ENCODE measurements around the gene SCNM1. TPM values are rescaled to one million over a fixed set of nuclear protein-coding genes. Genes with fewer than 3 reads are reported as not detected.

Gene SCNM1
- polyA plus RNA-seq, 1 donor from 2014 or later: 106 TPM

- H3K9me2 ChIP-seq (ENCODE audit: insufficient read depth, low read length): no peaks in the 10 kb centered on the region
- peak within 1 kb of the TSS; percentile 99 for H3K4me2 ChIP-seq (ENCODE audit: low read length)
- no peaks in the 10 kb centered on the region for H3K9me3 ChIP-seq (ENCODE audit: low read length)
- H3K27me3 ChIP-seq (ENCODE audit: insufficient read depth, low read depth, low read length): peaks cover 5% of the 10 kb centered on the region
- H4K20me1 ChIP-seq (ENCODE audit: insufficient read depth): no peaks in the 10 kb centered on the region
- peak within 1 kb of the TSS; percentile 94 for H3K9ac ChIP-seq (ENCODE audit: low read length)
- H3K36me3 ChIP-seq (ENCODE audit: insufficient read depth, low read length): no peaks in the 10 kb centered on the region
- peak within 1 kb of the TSS; percentile 91 for H3K27ac ChIP-seq (ENCODE audit: low read length)
- peak within 1 kb of the TSS; percentile 72 for H2AFZ ChIP-seq (ENCODE audit: low read depth, low read length)
- TF ChIP-seq SMC3 (conservative IDR thresholded peaks at IDR 0.05; ENCODE audit: poor library complexity) (no peak), MXI1 (conservative IDR thresholded peaks at IDR 0.05; ENCODE audit: poor library complexity, severe bottlenecking) (peak; percentile 72), REST (IDR thresholded peaks at IDR 0.05; ENCODE audit: borderline replicate concordance) (peak; percentile 79), POLR2AphosphoS5 (IDR thresholded peaks at IDR 0.05) (peak; percentile 95), TAF1 (IDR thresholded peaks at IDR 0.05; ENCODE audit: low read depth) (peak; percentile 80), CTCF (IDR thresholded peaks at IDR 0.05; ENCODE audit: poor library complexity, severe bottlenecking) (no peak), EP300 (conservative IDR thresholded peaks at IDR 0.05; ENCODE audit: poor library complexity, severe bottlenecking) (no peak), RAD21 (conservative IDR thresholded peaks at IDR 0.05) (no peak), EZH2 (IDR thresholded peaks at IDR 0.05; ENCODE audit: borderline replicate concordance, insufficient read depth, low read length, poor library complexity, severe bottlenecking) (no peak)
- no peaks in the 10 kb centered on the region for H3F3A ChIP-seq (ENCODE audit: insufficient read depth, low read length, poor library complexity, severe bottlenecking)
- peak within 1 kb of the TSS; percentile 97 for H3K4me3 ChIP-seq (ENCODE audit: low read length)
- H3K79me2 ChIP-seq (replicated peaks; ENCODE audit: insufficient read depth, low read length): peaks cover 41% of the 10 kb centered on the region
These were observed 32.5 kb downstream of the SCNM1 start, which contains the start of gene PIP5K1A for GRCh38 chr1:151198254-151199127. PIP5K1A (plus strand) TSS chr1:151198552; CDS start chr1:151198997, 445 bp downstream.

- Histone ChIP-seq H3K9me2 (ENCODE audit: insufficient read depth, low read length) (no peaks in the 10 kb centered on the region), H3K27ac (ENCODE audit: low read length) (no peak overlapping the region), H3K79me2 (replicated peaks; ENCODE audit: insufficient read depth, low read length) (peaks cover 54% of the 10 kb centered on the region), H3K4me3 (ENCODE audit: low read length) (peak overlapping the region; percentile 97), H2AFZ (ENCODE audit: low read depth, low read length) (no peak overlapping the region), H3K36me3 (ENCODE audit: insufficient read depth, low read length) (no peaks in the 10 kb centered on the region), H3K4me2 (ENCODE audit: low read length) (peak overlapping the region; percentile 99), H3K27me3 (ENCODE audit: insufficient read depth, low read depth, low read length) (no peaks in the 10 kb centered on the region), H3K9ac (ENCODE audit: low read length) (peak overlapping the region; percentile 94), H4K20me1 (ENCODE audit: insufficient read depth) (no peaks in the 10 kb centered on the region), H3K9me3 (ENCODE audit: low read length) (no peaks in the 10 kb centered on the region), H3F3A (ENCODE audit: insufficient read depth, low read length, poor library complexity, severe bottlenecking) (no peaks in the 10 kb centered on the region)
- no peak for TF ChIP-seq CTCF (IDR thresholded peaks at IDR 0.05; ENCODE audit: poor library complexity, severe bottlenecking)
- TF ChIP-seq SMC3 (conservative IDR thresholded peaks at IDR 0.05; ENCODE audit: poor library complexity): no peak
- TF ChIP-seq TAF1 (IDR thresholded peaks at IDR 0.05; ENCODE audit: low read depth): no peak
- no peak for TF ChIP-seq RAD21 (conservative IDR thresholded peaks at IDR 0.05)
- no peak for TF ChIP-seq EZH2 (IDR thresholded peaks at IDR 0.05; ENCODE audit: borderline replicate concordance, insufficient read depth, low read length, poor library complexity, severe bottlenecking)
- TF ChIP-seq POLR2AphosphoS5 (IDR thresholded peaks at IDR 0.05): no peak
- no peak for TF ChIP-seq REST (IDR thresholded peaks at IDR 0.05; ENCODE audit: borderline replicate concordance)
- no peak for TF ChIP-seq MXI1 (conservative IDR thresholded peaks at IDR 0.05; ENCODE audit: poor library complexity, severe bottlenecking)
- no peak for TF ChIP-seq EP300 (conservative IDR thresholded peaks at IDR 0.05; ENCODE audit: poor library complexity, severe bottlenecking)
These were observed 34.1 kb downstream of the SCNM1 start for GRCh38 chr1:151199873-151200581.

Data from neural cell (in vitro differentiated cells).